ENCODE data around the gene LAT. TPM values are rescaled to one million over a fixed set of nuclear protein-coding genes. Genes with fewer than 3 reads are reported as not detected.
"Not testable (repeated sequence)": the region's sequence is repeated elsewhere in the genome, so short reads cannot be mapped to it uniquely, and the experiment has no call there.

The LAT gene
- total and polyA plus RNA-seq, 8 donors = 1.9 to 26.0 (median 2.7) TPM

- no peaks in the 10 kb centered on the region for H3K4me1 ChIP-seq
- WGBS, 2 donors = 94 to 95% methylated on average over 3 of the region's 3 CpGs
- H3K4me3 ChIP-seq = no peak overlapping the region
- H3K36me3 ChIP-seq = peaks cover 0 to 7% (median 7%) of the 10 kb centered on the region in 3 donors
- intact Hi-C loops (cut with DNase I) = no loop called here
- H3K27me3 ChIP-seq = no peaks in the 10 kb centered on the region
- no peak for ATAC-seq
- no peak overlapping the region for H3K27ac ChIP-seq
- TF ChIP-seq, protein P1, sequence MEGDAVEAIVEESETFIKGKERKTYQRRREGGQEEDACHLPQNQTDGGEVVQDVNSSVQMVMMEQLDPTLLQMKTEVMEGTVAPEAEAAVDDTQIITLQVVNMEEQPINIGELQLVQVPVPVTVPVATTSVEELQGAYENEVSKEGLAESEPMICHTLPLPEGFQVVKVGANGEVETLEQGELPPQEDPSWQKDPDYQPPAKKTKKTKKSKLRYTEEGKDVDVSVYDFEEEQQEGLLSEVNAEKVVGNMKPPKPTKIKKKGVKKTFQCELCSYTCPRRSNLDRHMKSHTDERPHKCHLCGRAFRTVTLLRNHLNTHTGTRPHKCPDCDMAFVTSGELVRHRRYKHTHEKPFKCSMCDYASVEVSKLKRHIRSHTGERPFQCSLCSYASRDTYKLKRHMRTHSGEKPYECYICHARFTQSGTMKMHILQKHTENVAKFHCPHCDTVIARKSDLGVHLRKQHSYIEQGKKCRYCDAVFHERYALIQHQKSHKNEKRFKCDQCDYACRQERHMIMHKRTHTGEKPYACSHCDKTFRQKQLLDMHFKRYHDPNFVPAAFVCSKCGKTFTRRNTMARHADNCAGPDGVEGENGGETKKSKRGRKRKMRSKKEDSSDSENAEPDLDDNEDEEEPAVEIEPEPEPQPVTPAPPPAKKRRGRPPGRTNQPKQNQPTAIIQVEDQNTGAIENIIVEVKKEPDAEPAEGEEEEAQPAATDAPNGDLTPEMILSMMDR (IDR thresholded peaks at IDR 0.05) = no peak
- no peak for FAIRE-seq
- no peak for DNase-seq
- H3K9me3 ChIP-seq = no peaks in the 10 kb centered on the region
Measured at GRCh38 chr16:28964072-28964471, 20.8 kb upstream of the LAT start.

- Histone ChIP-seq H3K4me1 (no peaks in the 10 kb centered on the region), H3K27me3 (no peaks in the 10 kb centered on the region), H3K9me3 (no peaks in the 10 kb centered on the region), H3K36me3 (peaks cover 0 to 7% (median 7%) of the 10 kb centered on the region in 3 donors), H3K27ac (no peak overlapping the region), H3K4me3 (no peak overlapping the region)
- 83 to 89% methylated on average over 2 of the region's 2 CpGs for WGBS, 2 donors
- ATAC-seq (no peak), DNase-seq (no peak), FAIRE-seq (no peak)
- TF ChIP-seq, protein P1 (IDR thresholded peaks at IDR 0.05) = no peak
- intact Hi-C loops (cut with DNase I) = no loop called here
Measured at GRCh38 chr16:28964496-28964895, 20.4 kb upstream of the LAT start.

GRCh38 chr16:28967156-28967555, 17.7 kb upstream of the LAT start:
- no peak for FAIRE-seq
- Histone ChIP-seq H3K4me1 (no peaks in the 10 kb centered on the region), H3K27ac (no peak overlapping the region), H3K4me3 (no peak overlapping the region), H3K9me3 (no peaks in the 10 kb centered on the region), H3K27me3 (no peaks in the 10 kb centered on the region), H3K36me3 (peaks cover 0 to 7% (median 0%) of the 10 kb centered on the region in 3 donors)
- intact Hi-C loops (cut with DNase I) = no loop called here
- TF ChIP-seq, protein P1 (IDR thresholded peaks at IDR 0.05) = no peak
- 84 to 89% methylated on average over 4 of the region's 4 CpGs for WGBS, 2 donors
- no peak for ATAC-seq
- DNase-seq = no peak

DNA sequence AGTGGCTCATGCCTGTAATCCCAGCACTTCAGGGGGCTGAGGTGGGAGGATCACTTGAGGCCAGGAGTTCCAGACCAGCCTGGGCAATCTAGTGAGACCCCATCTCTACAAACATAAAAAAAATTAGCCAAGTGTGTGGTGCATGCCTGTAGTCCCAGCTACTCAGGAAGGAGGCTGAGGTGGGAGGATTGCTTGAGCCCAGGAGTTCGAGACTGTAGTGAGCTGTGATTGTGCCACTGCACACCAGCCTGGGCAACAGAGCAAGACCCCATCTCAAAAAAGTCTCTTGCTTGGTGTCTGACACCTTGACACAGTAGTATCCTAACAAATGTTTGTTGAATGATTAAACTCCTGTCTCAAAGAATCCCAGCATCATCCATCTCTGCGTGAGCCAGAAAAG, 15.2 kb upstream of the LAT start:
- H3K4me3 ChIP-seq; H3K4me1 ChIP-seq; DNase-seq; FAIRE-seq; H3K27ac ChIP-seq; H3K27me3 ChIP-seq; H3K36me3 ChIP-seq; H3K9me3 ChIP-seq; ATAC-seq; intact Hi-C loops (cut with DNase I): not testable (repeated sequence)
- WGBS, 2 donors = 69 to 77% methylated on average over 2 of the region's 2 CpGs

GRCh38 chr16:28974007-28974436, 10.8 kb upstream of the LAT start:
- TF ChIP-seq, protein P1 (IDR thresholded peaks at IDR 0.05) = peak in 2 of 4 donors; percentile 24 to 29
- WGBS, 2 donors = 1% methylated on average over 17 of the region's 17 CpGs
- FAIRE-seq = no peak

More at GRCh38 chr16:28974007-28974436, 10.8 kb upstream of the LAT start:
- Histone ChIP-seq H3K36me3 (no peaks in the 10 kb centered on the region), H3K4me1 (peaks cover 0 to 9% (median 6%) of the 10 kb centered on the region in 3 donors), H3K9me3 (no peaks in the 10 kb centered on the region), H3K4me3 (peak overlapping the region; percentile 90 to 99 (median 94)), H3K27ac (peak overlapping the region in 3 of 4 donors; percentile 38 to 61 (median 59)), H3K27me3 (no peaks in the 10 kb centered on the region)
- intact Hi-C loops (cut with DNase I) = no loop called here
- DNase-seq = peak in 5 of 6 donors; percentile 24 to 63 (median 43)
- ATAC-seq = peak; percentile 36 to 70 (median 59)
